WTC11 (cell line): ENCODE results near the gene AKR1E2. TPM values are rescaled to one million over a fixed set of nuclear protein-coding genes. Genes with fewer than 3 reads are reported as not detected.

Experiments
- ATAC-seq: fragments of 200-7000 bp; cut with Tn5 transposase; 2 replicates; pipeline ENCODE4 v1.10.0; 2021; ENCODE audit warnings: mild to moderate bottlenecking, moderate library complexity
- CTCF ChIA-PET: fragments of 300-600 bp; sonication (Branson Sonifier 250); formaldehyde crosslinking; loops from one replicate; lab custom pipeline; 2021; ENCODE audit warnings: antibody characterized with exemption; lab: Charles Lee
- POLR2A ChIA-PET: fragments of 350-600 bp; sonication (Branson Sonifier 250); formaldehyde crosslinking; loops from one replicate; lab custom pipeline; 2021; ENCODE audit warnings: antibody characterized with exemption; lab: Charles Lee
- DNase-seq: peaks from one replicate; pipeline ENCODE4 v3.0.0; 2021; ENCODE audit warnings: low spot score
- H3K27ac Mint-ChIP-seq: 2 replicates; pipeline ENCODE4 v1.8.0; 2021; ENCODE audit warnings: mixed read lengths
- H3K27me3 Mint-ChIP-seq: 2 replicates; pipeline ENCODE4 v1.8.0; 2021; ENCODE audit warnings: low read depth, mild to moderate bottlenecking, moderate library complexity, mixed read lengths
- H3K36me3 Mint-ChIP-seq: 2 replicates; pipeline ENCODE4 v1.8.0; 2021; ENCODE audit warnings: mixed read lengths
- H3K4me1 Mint-ChIP-seq: 2 replicates; pipeline ENCODE4 v1.8.0; 2022; ENCODE audit warnings: mixed read lengths
- H3K4me3 Mint-ChIP-seq: 2 replicates; pipeline ENCODE4 v1.8.0; 2021; ENCODE audit warnings: mild to moderate bottlenecking, moderate library complexity, mixed read lengths
- H3K9me3 Mint-ChIP-seq: 2 replicates; pipeline ENCODE4 v1.8.0; 2021; ENCODE audit warnings: mixed read lengths
- ATF1 ChIP-seq: sonication (generic); formaldehyde crosslinking; IDR thresholded peaks from 2 replicates; pipeline ENCODE4 v1.8.1; 2023; ENCODE audit warnings: mild to moderate bottlenecking, moderate library complexity, missing genetic modification reagents
- EMX1 ChIP-seq: fragments of 250-450 bp; sonication (Bioruptor Pico); IDR thresholded peaks from 2 replicates; pipeline ENCODE4 v1.8.0; 2021; ENCODE audit warnings: mild to moderate bottlenecking
- FOXP1 ChIP-seq: sonication (generic); formaldehyde crosslinking; IDR thresholded peaks from 2 replicates; pipeline ENCODE4 v1.8.0; 2022; ENCODE audit warnings: missing genetic modification reagents, mild to moderate bottlenecking, moderate library complexity, borderline replicate concordance
- GRHL2 ChIP-seq: fragments of 250-450 bp; sonication (Bioruptor Pico); IDR thresholded peaks from 2 replicates; pipeline ENCODE4 v1.8.0; 2022; ENCODE audit warnings: mild to moderate bottlenecking, moderate library complexity; ENCODE audit not compliant: insufficient replicate concordance, severe bottlenecking
- GTF2I ChIP-seq: fragments of 250-450 bp; sonication (Bioruptor Pico); conservative IDR thresholded peaks from 2 replicates; pipeline ENCODE4 v1.4.0; 2021; ENCODE audit warnings: mild to moderate bottlenecking
- KAT7 ChIP-seq: sonication (generic); formaldehyde crosslinking; IDR thresholded peaks from 2 replicates; pipeline ENCODE4 v1.8.1; 2023; ENCODE audit warnings: missing genetic modification reagents, mild to moderate bottlenecking, borderline replicate concordance
- MYBL2 ChIP-seq: sonication (generic); formaldehyde crosslinking; IDR thresholded peaks from 2 replicates; pipeline ENCODE4 v1.8.1; 2023; ENCODE audit warnings: mild to moderate bottlenecking, moderate library complexity, missing genetic modification reagents
- NR2C2 ChIP-seq: sonication (generic); formaldehyde crosslinking; IDR thresholded peaks from 2 replicates; pipeline ENCODE4 v1.8.0; 2022; ENCODE audit warnings: mild to moderate bottlenecking, missing genetic modification reagents
- OVOL2 ChIP-seq: fragments of 250-450 bp; sonication (Bioruptor Pico); IDR thresholded peaks from 2 replicates; pipeline ENCODE4 v1.9.0; 2021; ENCODE audit warnings: mild to moderate bottlenecking, borderline replicate concordance
- PRRX2 ChIP-seq: fragments of 250-450 bp; sonication (Bioruptor Pico); IDR thresholded peaks from 2 replicates; pipeline ENCODE4 v1.8.0; 2021; ENCODE audit warnings: mild to moderate bottlenecking
- RELA ChIP-seq: sonication (generic); formaldehyde crosslinking; IDR thresholded peaks from 2 replicates; pipeline ENCODE4 v1.8.1; 2022; ENCODE audit warnings: missing genetic modification reagents, mild to moderate bottlenecking, borderline replicate concordance
- RORB ChIP-seq: fragments of 250-450 bp; sonication (Bioruptor Pico); IDR thresholded peaks from 2 replicates; pipeline ENCODE4 v1.9.0; 2021; ENCODE audit warnings: mild to moderate bottlenecking
- SP1 ChIP-seq: sonication (generic); formaldehyde crosslinking; conservative IDR thresholded peaks from 2 replicates; pipeline ENCODE4 v1.8.1; 2022; ENCODE audit warnings: missing genetic modification reagents
- TCF7 ChIP-seq: sonication (generic); formaldehyde crosslinking; IDR thresholded peaks from 2 replicates; pipeline ENCODE4 v1.8.0; 2022; ENCODE audit warnings: mild to moderate bottlenecking, low read depth, missing genetic modification reagents, moderate library complexity
- ZNF416 ChIP-seq: fragments of 250-450 bp; sonication (Bioruptor Pico); IDR thresholded peaks from 2 replicates; pipeline ENCODE4 v1.9.0; 2021; ENCODE audit warnings: mild to moderate bottlenecking, inconsistent platforms
- ZNF423 ChIP-seq: fragments of 250-450 bp; sonication (Bioruptor Pico); IDR thresholded peaks from 2 replicates; pipeline ENCODE4 v2.1.2; 2022; ENCODE audit warnings: mild to moderate bottlenecking, moderate library complexity
- ZNF671 ChIP-seq: fragments of 250-450 bp; sonication (Bioruptor Pico); IDR thresholded peaks from 2 replicates; pipeline ENCODE4 v1.8.0; 2021; ENCODE audit warnings: mild to moderate bottlenecking
- total RNA-seq: library from RNA; stranded (reverse); gene quantifications from 3 replicates; pipeline ENCODE4 v1.2.3, GENCODE V29; 2021
- TF ChIP-seq, protein P1 (sequence below): sonication (generic); formaldehyde crosslinking; IDR thresholded peaks from 2 replicates; pipeline ENCODE4 v1.8.1; 2022; ENCODE audit warnings: low read depth, mild to moderate bottlenecking, moderate library complexity, missing genetic modification reagents, borderline replicate concordance
- TF ChIP-seq, protein P2 (sequence below): sonication (generic); formaldehyde crosslinking; IDR thresholded peaks from 2 replicates; pipeline ENCODE4 v1.8.1; 2023; ENCODE audit warnings: mild to moderate bottlenecking, missing genetic modification reagents, moderate library complexity
- TF ChIP-seq, protein P3 (sequence below): fragments of 250-450 bp; sonication (Bioruptor Pico); IDR thresholded peaks from 2 replicates; pipeline ENCODE4 v2.1.2; 2022; ENCODE audit warnings: mild to moderate bottlenecking, moderate library complexity
- TF ChIP-seq, protein P4 (sequence below): sonication (generic); formaldehyde crosslinking; conservative IDR thresholded peaks from 2 replicates; pipeline ENCODE4 v1.8.1; 2023; ENCODE audit warnings: mild to moderate bottlenecking, low read depth, missing genetic modification reagents, moderate library complexity
- TF ChIP-seq, protein P5 (sequence below): sonication (generic); formaldehyde crosslinking; IDR thresholded peaks from 2 replicates; pipeline ENCODE4 v1.8.0; 2023; ENCODE audit warnings: mild to moderate bottlenecking, missing genetic modification reagents
- TF ChIP-seq, protein P6 (sequence below): fragments of 250-450 bp; sonication (Bioruptor Pico); IDR thresholded peaks from 2 replicates; pipeline ENCODE4 v1.9.0; 2021; ENCODE audit warnings: moderate library complexity, mild to moderate bottlenecking, inconsistent platforms, borderline replicate concordance
- TF ChIP-seq, protein P7 (sequence below): sonication (generic); formaldehyde crosslinking; IDR thresholded peaks from 2 replicates; pipeline ENCODE4 v1.8.0; 2022; ENCODE audit warnings: mild to moderate bottlenecking, missing genetic modification reagents
- TF ChIP-seq, protein P8 (sequence below): sonication (generic); formaldehyde crosslinking; IDR thresholded peaks from 2 replicates; pipeline ENCODE4 v1.8.1; 2022; ENCODE audit warnings: mild to moderate bottlenecking, moderate library complexity, missing genetic modification reagents

Gene AKR1E2
- total RNA-seq, 1 experiment from 2014 or later, result 1.7 TPM

DNA sequence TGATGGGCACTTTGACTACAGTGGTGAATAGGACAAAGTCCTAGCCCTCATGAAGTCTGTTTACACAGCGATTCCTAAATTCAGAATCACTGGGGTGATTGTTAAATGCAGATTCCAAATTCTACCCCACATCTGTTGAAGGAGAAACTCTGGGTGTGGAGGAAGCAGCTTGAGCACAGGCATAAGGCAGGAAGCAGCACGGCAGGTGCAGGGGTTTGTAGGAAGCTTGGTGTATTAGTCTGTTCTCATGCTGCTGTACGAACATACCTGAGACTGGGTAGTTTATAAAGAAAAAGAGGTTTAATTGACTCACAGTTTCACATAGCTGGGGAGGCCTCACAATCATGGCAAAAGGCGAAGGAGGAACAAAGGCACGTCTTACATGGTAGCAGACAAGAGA, 5.1 kb downstream of the AKR1E2 start:
- H3K4me3 Mint-ChIP-seq, result no peak overlapping the region
- TF ChIP-seq, protein P1, sequence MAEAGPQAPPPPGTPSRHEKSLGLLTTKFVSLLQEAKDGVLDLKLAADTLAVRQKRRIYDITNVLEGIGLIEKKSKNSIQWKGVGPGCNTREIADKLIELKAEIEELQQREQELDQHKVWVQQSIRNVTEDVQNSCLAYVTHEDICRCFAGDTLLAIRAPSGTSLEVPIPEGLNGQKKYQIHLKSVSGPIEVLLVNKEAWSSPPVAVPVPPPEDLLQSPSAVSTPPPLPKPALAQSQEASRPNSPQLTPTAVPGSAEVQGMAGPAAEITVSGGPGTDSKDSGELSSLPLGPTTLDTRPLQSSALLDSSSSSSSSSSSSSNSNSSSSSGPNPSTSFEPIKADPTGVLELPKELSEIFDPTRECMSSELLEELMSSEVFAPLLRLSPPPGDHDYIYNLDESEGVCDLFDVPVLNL (CRISPR knock-in tag), result no peak
- TF ChIP-seq SP1 (CRISPR knock-in tag) (no peak), FOXP1 (CRISPR knock-in tag) (no peak), ZNF416 (no peak), RORB (CRISPR knock-in tag) (no peak), GRHL2 (CRISPR knock-in tag) (no peak), KAT7 (CRISPR knock-in tag) (no peak), RELA (CRISPR knock-in tag) (no peak), ZNF423 (CRISPR knock-in tag) (no peak), MYBL2 (no peak)
- TF ChIP-seq, protein P2, sequence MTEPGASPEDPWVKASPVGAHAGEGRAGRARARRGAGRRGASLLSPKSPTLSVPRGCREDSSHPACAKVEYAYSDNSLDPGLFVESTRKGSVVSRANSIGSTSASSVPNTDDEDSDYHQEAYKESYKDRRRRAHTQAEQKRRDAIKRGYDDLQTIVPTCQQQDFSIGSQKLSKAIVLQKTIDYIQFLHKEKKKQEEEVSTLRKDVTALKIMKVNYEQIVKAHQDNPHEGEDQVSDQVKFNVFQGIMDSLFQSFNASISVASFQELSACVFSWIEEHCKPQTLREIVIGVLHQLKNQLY, result no peak
- TF ChIP-seq, protein P3, sequence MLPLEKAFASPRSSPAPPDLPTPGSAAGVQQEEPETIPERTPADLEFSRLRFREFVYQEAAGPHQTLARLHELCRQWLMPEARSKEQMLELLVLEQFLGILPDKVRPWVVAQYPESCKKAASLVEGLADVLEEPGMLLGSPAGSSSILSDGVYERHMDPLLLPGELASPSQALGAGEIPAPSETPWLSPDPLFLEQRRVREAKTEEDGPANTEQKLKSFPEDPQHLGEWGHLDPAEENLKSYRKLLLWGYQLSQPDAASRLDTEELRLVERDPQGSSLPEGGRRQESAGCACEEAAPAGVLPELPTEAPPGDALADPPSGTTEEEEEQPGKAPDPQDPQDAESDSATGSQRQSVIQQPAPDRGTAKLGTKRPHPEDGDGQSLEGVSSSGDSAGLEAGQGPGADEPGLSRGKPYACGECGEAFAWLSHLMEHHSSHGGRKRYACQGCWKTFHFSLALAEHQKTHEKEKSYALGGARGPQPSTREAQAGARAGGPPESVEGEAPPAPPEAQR, result no peak
- TF ChIP-seq, protein P4, sequence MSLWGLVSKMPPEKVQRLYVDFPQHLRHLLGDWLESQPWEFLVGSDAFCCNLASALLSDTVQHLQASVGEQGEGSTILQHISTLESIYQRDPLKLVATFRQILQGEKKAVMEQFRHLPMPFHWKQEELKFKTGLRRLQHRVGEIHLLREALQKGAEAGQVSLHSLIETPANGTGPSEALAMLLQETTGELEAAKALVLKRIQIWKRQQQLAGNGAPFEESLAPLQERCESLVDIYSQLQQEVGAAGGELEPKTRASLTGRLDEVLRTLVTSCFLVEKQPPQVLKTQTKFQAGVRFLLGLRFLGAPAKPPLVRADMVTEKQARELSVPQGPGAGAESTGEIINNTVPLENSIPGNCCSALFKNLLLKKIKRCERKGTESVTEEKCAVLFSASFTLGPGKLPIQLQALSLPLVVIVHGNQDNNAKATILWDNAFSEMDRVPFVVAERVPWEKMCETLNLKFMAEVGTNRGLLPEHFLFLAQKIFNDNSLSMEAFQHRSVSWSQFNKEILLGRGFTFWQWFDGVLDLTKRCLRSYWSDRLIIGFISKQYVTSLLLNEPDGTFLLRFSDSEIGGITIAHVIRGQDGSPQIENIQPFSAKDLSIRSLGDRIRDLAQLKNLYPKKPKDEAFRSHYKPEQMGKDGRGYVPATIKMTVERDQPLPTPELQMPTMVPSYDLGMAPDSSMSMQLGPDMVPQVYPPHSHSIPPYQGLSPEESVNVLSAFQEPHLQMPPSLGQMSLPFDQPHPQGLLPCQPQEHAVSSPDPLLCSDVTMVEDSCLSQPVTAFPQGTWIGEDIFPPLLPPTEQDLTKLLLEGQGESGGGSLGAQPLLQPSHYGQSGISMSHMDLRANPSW, result no peak
- TF ChIP-seq, all 79 proteins: peak for 0
- DNase-seq (no peak), ATAC-seq (no peak)
- H3K36me3 Mint-ChIP-seq, result 0 out of 2 replicates have a peak, but pooled peaks cover 2% of the 10 kb centered on the region
- ChIA-PET CTCF (interaction anchor here (1.9 kb wide), 1 partner anchor 16 kb away, joined by 7 read pairs; no protein-coding TSS in a partner anchor), POLR2A (no interaction called here)
- H3K9me3 Mint-ChIP-seq, result no peaks in the 10 kb centered on the region
- peaks cover 26% of the 10 kb centered on the region for H3K27me3 Mint-ChIP-seq
- peaks cover 9% of the 10 kb centered on the region for H3K4me1 Mint-ChIP-seq
- no peak overlapping the region for H3K27ac Mint-ChIP-seq

DNA sequence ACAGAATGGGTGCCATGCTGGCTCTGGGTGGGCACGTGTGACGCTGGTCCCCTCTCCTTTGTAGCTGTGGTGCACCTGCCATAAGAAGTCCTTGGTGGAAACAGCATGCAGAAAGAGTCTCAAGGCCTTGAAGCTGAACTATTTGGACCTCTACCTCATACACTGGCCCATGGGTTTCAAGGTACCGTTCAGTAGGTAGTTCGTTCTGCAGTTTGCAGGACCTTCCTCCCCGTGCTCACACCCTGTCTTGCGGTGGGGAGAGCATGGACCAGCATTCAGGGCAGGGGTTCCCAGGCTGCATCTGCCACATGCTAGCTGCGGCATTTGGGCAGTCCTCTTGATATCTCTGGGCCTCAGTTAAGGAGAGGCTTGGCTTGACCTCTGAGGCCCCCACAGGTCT, 7.3 kb downstream of the AKR1E2 start:
- Mint-ChIP-seq H3K4me1 (no peaks in the 10 kb centered on the region), H3K27me3 (peaks cover 7% of the 10 kb centered on the region), H3K4me3 (no peak overlapping the region), H3K36me3 (peaks cover 6% of the 10 kb centered on the region; the same call in 1 of the 2 replicates), H3K9me3 (no peaks in the 10 kb centered on the region), H3K27ac (no peak overlapping the region)
- POLR2A ChIA-PET, result no interaction called here
- CTCF ChIA-PET, result interaction anchor here (1.9 kb wide), 1 partner anchor 18 kb away, joined by 6 read pairs; no protein-coding TSS in a partner anchor
- TF ChIP-seq PRRX2 (CRISPR knock-in tag) (no peak), OVOL2 (CRISPR knock-in tag) (no peak), ZNF671 (CRISPR knock-in tag) (no peak), TCF7 (CRISPR knock-in tag) (no peak), ATF1 (CRISPR knock-in tag) (no peak), EMX1 (CRISPR knock-in tag) (no peak), NR2C2 (CRISPR knock-in tag) (no peak), RORB (CRISPR knock-in tag) (no peak), GTF2I (CRISPR knock-in tag) (no peak)
- TF ChIP-seq, protein P5, sequence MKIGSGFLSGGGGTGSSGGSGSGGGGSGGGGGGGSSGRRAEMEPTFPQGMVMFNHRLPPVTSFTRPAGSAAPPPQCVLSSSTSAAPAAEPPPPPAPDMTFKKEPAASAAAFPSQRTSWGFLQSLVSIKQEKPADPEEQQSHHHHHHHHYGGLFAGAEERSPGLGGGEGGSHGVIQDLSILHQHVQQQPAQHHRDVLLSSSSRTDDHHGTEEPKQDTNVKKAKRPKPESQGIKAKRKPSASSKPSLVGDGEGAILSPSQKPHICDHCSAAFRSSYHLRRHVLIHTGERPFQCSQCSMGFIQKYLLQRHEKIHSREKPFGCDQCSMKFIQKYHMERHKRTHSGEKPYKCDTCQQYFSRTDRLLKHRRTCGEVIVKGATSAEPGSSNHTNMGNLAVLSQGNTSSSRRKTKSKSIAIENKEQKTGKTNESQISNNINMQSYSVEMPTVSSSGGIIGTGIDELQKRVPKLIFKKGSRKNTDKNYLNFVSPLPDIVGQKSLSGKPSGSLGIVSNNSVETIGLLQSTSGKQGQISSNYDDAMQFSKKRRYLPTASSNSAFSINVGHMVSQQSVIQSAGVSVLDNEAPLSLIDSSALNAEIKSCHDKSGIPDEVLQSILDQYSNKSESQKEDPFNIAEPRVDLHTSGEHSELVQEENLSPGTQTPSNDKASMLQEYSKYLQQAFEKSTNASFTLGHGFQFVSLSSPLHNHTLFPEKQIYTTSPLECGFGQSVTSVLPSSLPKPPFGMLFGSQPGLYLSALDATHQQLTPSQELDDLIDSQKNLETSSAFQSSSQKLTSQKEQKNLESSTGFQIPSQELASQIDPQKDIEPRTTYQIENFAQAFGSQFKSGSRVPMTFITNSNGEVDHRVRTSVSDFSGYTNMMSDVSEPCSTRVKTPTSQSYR (CRISPR knock-in tag), result no peak
- TF ChIP-seq, protein P6, sequence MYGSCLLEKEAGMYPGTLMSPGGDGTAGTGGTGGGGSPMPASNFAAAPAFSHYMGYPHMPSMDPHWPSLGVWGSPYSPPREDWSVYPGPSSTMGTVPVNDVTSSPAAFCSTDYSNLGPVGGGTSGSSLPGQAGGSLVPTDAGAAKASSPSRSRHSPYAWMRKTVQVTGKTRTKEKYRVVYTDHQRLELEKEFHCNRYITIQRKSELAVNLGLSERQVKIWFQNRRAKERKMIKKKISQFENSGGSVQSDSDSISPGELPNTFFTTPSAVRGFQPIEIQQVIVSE (CRISPR knock-in tag), result no peak
- TF ChIP-seq, protein P7, sequence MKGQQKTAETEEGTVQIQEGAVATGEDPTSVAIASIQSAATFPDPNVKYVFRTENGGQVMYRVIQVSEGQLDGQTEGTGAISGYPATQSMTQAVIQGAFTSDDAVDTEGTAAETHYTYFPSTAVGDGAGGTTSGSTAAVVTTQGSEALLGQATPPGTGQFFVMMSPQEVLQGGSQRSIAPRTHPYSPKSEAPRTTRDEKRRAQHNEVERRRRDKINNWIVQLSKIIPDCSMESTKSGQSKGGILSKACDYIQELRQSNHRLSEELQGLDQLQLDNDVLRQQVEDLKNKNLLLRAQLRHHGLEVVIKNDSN, result no peak
- TF ChIP-seq, protein P8, sequence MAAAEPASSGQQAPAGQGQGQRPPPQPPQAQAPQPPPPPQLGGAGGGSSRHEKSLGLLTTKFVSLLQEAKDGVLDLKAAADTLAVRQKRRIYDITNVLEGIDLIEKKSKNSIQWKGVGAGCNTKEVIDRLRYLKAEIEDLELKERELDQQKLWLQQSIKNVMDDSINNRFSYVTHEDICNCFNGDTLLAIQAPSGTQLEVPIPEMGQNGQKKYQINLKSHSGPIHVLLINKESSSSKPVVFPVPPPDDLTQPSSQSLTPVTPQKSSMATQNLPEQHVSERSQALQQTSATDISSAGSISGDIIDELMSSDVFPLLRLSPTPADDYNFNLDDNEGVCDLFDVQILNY (CRISPR knock-in tag), result no peak
- ATAC-seq (no peak), DNase-seq (no peak)
